BJ (cell line): ENCODE results near the gene NUDT15. TPM values are rescaled to one million over a fixed set of nuclear protein-coding genes. Genes with fewer than 3 reads are reported as not detected.
A peak's percentile ranks its signal among the peaks of the same experiment; 100 is the strongest.

ENCODE experiments used
- CTCF ChIA-PET: fragments of 350-600 bp; formaldehyde crosslinking; extraction: SDS; loops from one replicate; lab custom pipeline; 2021; ENCODE audit warnings: antibody characterized with exemption, inconsistent platforms; lab: Yijun Ruan, JAX
- POLR2A ChIA-PET: fragments of 300-600 bp; sonication (Branson Sonifier 250); formaldehyde crosslinking; extraction: SDS; loops from one replicate; lab custom pipeline; 2021; ENCODE audit warnings: antibody characterized with exemption; lab: Charles Lee
- DNase-seq: peaks from one replicate; pipeline ENCODE4 v3.0.0-alpha.2; 2011; ENCODE audit warnings: low read depth
- H3K27me3 ChIP-seq: 2 replicates; pipeline ENCODE4 v1.6.0; 2011; ENCODE audit warnings: low read length; ENCODE audit not compliant: control insufficient read depth, insufficient read depth
- H3K36me3 ChIP-seq: 2 replicates; pipeline ENCODE4 v1.5.1; 2011; ENCODE audit warnings: low read length; ENCODE audit not compliant: control insufficient read depth, insufficient read depth
- H3K4me3 ChIP-seq: 2 replicates; pipeline ENCODE4 v1.5.1; 2011; ENCODE audit warnings: low read depth, mild to moderate bottlenecking, control low read depth, low read length
- polyA plus RNA-seq: library from polyadenylated mRNA; depleted of rRNA; stranded (reverse); fragments of >200 nt; gene quantifications from 2 replicates; pipeline ENCODE4 v1.2.3, GENCODE V29; 2011
- TF ChIP-seq, protein P1 (sequence below): IDR thresholded peaks from 2 replicates; pipeline ENCODE4 v1.5.1; 2011; ENCODE audit warnings: low read depth, mild to moderate bottlenecking, control low read depth, inconsistent platforms, low read length, moderate library complexity; ENCODE audit not compliant: insufficient read depth

Gene NUDT15
- polyA plus RNA-seq, 1 experiment, result 8.2 TPM

DNA sequence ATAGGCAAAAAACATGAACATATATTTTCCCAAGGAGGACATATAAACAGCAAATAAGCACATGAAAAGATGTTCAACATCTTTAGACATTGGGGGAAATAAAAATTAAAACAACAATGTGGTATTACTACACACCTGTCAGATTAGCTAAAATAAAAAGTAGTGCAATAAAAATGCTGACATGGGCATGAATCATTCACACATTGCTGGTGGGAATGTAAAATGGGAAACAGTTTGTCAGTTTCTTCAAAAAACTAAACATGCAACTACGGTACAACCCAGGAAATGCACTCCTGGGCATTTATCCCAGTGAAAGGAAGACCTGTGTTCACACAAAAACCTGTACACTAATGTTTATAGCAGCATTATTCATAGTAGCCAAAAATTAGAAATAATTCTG, 31.1 kb upstream of the NUDT15 start:
- Histone ChIP-seq H3K36me3 (no peaks in the 10 kb centered on the region), H3K4me3 (no peak overlapping the region), H3K27me3 (no peaks in the 10 kb centered on the region)
- DNase-seq, result no peak
- ChIA-PET CTCF (interaction anchor here (1.2 kb wide), 2 partner anchors 10 to 32 kb away, joined by 3 to 5 read pairs; no protein-coding TSS in a partner anchor), POLR2A (no interaction called here)
- TF ChIP-seq, protein P1, sequence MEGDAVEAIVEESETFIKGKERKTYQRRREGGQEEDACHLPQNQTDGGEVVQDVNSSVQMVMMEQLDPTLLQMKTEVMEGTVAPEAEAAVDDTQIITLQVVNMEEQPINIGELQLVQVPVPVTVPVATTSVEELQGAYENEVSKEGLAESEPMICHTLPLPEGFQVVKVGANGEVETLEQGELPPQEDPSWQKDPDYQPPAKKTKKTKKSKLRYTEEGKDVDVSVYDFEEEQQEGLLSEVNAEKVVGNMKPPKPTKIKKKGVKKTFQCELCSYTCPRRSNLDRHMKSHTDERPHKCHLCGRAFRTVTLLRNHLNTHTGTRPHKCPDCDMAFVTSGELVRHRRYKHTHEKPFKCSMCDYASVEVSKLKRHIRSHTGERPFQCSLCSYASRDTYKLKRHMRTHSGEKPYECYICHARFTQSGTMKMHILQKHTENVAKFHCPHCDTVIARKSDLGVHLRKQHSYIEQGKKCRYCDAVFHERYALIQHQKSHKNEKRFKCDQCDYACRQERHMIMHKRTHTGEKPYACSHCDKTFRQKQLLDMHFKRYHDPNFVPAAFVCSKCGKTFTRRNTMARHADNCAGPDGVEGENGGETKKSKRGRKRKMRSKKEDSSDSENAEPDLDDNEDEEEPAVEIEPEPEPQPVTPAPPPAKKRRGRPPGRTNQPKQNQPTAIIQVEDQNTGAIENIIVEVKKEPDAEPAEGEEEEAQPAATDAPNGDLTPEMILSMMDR, result no peak

DNA sequence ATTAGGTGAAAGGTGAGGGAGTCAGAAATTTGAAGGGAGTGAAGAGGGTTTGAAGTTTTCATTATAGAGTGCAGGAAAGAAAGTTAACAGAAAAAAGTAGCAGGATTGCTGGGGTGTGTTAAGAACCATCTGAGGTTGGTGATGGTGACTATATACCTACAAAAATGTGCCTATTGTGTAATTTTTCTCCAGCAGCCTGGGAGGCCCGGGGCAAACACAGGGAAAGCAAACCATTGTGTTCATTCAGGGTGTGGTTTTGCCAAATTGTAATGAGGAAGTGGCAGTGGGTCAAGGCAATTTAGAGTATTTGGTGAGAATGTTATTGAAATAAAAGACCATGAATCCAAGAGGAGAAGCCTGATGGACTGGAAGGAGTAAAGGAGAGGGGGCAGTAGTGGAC, 28.2 kb upstream of the NUDT15 start:
- TF ChIP-seq, protein P1, result no peak
- H3K27me3 ChIP-seq, result no peaks in the 10 kb centered on the region
- no peak overlapping the region for H3K4me3 ChIP-seq
- ChIA-PET CTCF (no interaction called here), POLR2A (no interaction called here)
- DNase-seq, result peak; percentile 46
- no peaks in the 10 kb centered on the region for H3K36me3 ChIP-seq

DNA sequence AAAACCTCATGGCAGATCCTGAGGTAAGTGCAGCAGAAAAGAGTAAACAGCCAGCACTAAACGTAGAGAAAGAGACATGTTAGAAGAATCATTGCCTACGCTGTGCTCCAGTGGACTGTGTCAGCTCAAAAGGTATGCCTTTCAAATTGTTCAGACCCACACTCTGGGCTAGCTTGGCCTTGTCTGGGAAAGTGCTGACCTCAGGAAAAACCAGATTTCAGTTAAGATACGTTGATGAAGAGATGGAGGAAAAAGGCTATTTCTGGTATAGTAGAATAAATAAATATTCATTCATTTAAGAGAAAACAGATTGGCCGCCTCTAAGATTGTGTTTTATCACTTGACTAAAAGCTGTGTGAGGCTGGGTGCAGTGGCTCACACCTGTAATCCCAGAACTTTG, 26.8 kb upstream of the NUDT15 start:
- ChIA-PET CTCF (interaction anchor here (1.1 kb wide), 1 partner anchor 27 kb away, joined by 4 read pairs; the partner anchor contains the start of gene NUDT15), POLR2A (no interaction called here)

DNA sequence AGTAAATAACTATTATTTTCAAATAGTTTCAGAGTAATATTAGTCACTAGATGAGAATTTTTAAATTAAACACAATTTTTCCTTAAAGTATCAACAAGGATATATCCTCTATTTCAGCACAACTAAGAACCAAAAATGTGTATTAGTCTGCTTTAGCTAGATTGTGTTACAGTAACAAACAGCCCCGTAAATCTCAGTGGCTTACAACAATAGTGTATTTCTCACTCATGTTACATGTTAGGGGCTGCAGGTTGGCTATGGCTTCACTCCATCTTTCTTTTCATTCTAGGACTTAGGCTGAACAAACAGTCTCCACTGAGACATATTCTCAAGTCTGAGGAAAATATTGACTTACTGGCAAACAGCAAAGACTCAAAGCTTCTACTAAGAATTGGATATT, 24.9 kb upstream of the NUDT15 start:
- Histone ChIP-seq H3K36me3 (no peaks in the 10 kb centered on the region), H3K27me3 (no peaks in the 10 kb centered on the region), H3K4me3 (no peak overlapping the region)
- TF ChIP-seq, protein P1, result no peak
- ChIA-PET CTCF (no interaction called here), POLR2A (no interaction called here)
- no peak for DNase-seq

More for the DNA sequence above, 26.8 kb upstream of the NUDT15 start:
- TF ChIP-seq, protein P1, result no peak
- no peak for DNase-seq
- H3K27me3 ChIP-seq, result no peaks in the 10 kb centered on the region
- H3K4me3 ChIP-seq, result no peak overlapping the region
- H3K36me3 ChIP-seq, result no peaks in the 10 kb centered on the region

DNA sequence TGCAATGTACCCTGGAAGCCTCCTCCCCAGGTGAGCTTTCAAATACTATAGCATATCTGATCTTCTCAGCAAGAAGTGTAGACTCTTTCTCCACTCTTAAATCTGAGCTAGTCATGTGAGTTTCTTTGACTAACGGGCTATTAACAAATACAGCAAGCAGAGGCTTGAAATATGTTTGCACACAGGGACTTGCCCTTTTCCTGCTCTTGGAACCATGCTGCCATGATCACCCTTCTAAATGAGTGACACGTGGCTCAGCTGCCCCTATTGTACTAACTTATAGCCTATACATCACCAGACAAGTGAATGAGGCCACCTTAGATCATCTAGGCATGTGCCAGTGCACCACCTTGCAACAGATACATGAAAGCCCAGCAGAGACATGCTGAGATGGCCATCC, 23.2 kb upstream of the NUDT15 start:
- Histone ChIP-seq H3K36me3 (no peaks in the 10 kb centered on the region), H3K27me3 (no peaks in the 10 kb centered on the region), H3K4me3 (no peak overlapping the region)
- no peak for DNase-seq
- ChIA-PET CTCF (interaction anchor here (0.9 kb wide), 1 partner anchor 23 kb away, joined by 3 read pairs; the partner anchor contains the start of gene NUDT15), POLR2A (no interaction called here)
- TF ChIP-seq, protein P1, result no peak
